ENCODE data around the gene ADRB2.

DNA sequence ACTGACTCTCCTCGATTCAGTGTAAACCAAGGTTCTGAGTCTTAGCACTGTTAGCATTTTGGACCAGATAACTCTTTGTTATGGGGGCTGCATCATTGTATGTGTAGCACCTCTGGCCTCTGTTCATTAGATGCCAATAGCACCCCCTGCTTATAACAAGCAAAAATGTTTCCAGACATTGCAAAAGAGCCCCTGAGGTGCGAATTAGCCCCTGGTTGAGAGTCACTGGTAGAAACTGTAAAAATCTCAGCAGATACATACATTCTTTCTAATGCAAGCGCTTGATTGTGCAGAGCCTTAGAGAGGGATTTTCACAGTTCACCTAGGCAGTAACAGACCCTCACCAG lies 2.8 kb downstream of the ADRB2 start:
- TF ChIP-seq, protein P1, sequence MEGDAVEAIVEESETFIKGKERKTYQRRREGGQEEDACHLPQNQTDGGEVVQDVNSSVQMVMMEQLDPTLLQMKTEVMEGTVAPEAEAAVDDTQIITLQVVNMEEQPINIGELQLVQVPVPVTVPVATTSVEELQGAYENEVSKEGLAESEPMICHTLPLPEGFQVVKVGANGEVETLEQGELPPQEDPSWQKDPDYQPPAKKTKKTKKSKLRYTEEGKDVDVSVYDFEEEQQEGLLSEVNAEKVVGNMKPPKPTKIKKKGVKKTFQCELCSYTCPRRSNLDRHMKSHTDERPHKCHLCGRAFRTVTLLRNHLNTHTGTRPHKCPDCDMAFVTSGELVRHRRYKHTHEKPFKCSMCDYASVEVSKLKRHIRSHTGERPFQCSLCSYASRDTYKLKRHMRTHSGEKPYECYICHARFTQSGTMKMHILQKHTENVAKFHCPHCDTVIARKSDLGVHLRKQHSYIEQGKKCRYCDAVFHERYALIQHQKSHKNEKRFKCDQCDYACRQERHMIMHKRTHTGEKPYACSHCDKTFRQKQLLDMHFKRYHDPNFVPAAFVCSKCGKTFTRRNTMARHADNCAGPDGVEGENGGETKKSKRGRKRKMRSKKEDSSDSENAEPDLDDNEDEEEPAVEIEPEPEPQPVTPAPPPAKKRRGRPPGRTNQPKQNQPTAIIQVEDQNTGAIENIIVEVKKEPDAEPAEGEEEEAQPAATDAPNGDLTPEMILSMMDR (IDR thresholded peaks at IDR 0.05; ENCODE audit: low read depth, low read length, poor library complexity, severe bottlenecking) = no peak
- TF ChIP-seq EZH2phosphoT487 (IDR thresholded peaks at IDR 0.05; ENCODE audit: borderline replicate concordance, low read length) = no peak
